C4-2B (cell line): Measurements from ENCODE around the gene ACOT7.

ENCODE experiments used
- H3K27ac ChIP-seq: fragments of 450-650 bp; 2 replicates; pipeline ENCODE4 v1.5.1; 2017
- ZFX ChIP-seq: fragments of 450-650 bp; IDR thresholded peaks from 2 replicates; pipeline ENCODE4 v1.6.1; 2017
- TF ChIP-seq, protein P1 (sequence below): fragments of 450-650 bp; conservative IDR thresholded peaks from 2 replicates; pipeline ENCODE4 v1.5.1; 2017; ENCODE audit warnings: mild to moderate bottlenecking

Gene ACOT7

DNA sequence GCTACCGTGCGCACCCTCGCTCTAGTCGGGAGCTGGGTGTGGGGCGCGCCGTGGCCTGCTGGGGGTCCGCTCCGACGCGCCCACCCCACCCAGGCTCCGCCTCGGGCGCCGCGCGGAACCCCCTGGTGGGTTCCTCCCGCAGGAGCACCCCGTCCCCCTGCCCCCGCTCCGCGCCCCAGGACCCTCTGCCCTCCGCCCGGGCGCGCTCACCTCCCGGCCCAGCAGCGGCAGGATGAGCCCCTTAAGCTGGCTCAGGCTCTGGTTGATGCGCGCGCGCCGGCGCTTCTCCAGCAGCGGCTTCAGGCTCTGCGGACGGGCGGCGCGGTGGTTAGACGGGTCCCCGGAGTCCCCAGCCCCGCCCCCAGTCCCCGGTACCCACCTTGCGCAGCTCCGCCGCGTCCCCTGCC is 25.8 kb upstream of the ACOT7 start:
- TF ChIP-seq ZFX, result no peak
- TF ChIP-seq, protein P1, sequence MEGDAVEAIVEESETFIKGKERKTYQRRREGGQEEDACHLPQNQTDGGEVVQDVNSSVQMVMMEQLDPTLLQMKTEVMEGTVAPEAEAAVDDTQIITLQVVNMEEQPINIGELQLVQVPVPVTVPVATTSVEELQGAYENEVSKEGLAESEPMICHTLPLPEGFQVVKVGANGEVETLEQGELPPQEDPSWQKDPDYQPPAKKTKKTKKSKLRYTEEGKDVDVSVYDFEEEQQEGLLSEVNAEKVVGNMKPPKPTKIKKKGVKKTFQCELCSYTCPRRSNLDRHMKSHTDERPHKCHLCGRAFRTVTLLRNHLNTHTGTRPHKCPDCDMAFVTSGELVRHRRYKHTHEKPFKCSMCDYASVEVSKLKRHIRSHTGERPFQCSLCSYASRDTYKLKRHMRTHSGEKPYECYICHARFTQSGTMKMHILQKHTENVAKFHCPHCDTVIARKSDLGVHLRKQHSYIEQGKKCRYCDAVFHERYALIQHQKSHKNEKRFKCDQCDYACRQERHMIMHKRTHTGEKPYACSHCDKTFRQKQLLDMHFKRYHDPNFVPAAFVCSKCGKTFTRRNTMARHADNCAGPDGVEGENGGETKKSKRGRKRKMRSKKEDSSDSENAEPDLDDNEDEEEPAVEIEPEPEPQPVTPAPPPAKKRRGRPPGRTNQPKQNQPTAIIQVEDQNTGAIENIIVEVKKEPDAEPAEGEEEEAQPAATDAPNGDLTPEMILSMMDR, result no peak
- peak overlapping the region; percentile 25 for H3K27ac ChIP-seq

DNA sequence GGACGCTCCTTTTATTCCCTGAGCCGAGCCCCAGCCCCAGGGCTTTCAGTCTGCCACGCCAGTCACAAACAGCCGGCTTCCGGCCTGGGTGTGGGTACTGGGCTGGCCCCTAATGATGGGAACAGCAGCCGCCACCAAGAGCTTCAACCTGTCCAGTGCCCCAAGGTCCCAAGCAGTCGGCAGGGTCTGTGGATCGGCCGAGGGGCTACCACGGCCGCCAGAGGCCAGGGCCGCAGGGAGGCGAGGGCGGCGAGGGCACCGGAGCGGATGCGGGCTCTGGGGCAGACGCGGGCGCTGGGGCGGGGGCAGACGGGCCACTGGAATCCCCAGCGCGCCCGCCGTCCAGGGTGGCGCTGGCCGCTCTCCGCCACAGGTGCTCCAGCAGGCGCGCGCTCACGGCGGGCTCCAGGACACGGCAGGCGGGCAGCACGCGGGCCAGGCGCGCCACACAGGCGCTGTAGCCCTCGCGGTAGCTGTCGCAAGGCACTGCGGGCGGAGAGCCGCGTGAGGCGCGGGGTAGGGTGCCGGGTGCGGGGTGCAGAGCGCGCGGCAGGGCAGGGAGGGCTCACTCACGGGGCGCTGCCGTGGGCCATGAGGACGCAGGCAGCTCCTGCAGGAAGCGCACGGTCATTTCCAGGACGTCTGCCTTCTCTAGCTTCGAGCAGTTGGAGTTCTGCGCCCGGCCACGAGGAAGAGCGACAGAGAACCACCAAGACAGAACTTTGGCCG is 25.3 kb upstream of the ACOT7 start:
- no peak overlapping the region; the same call in 1 of the 2 replicates for H3K27ac ChIP-seq
- TF ChIP-seq, protein P1, result no peak
- TF ChIP-seq ZFX, result no peak

DNA sequence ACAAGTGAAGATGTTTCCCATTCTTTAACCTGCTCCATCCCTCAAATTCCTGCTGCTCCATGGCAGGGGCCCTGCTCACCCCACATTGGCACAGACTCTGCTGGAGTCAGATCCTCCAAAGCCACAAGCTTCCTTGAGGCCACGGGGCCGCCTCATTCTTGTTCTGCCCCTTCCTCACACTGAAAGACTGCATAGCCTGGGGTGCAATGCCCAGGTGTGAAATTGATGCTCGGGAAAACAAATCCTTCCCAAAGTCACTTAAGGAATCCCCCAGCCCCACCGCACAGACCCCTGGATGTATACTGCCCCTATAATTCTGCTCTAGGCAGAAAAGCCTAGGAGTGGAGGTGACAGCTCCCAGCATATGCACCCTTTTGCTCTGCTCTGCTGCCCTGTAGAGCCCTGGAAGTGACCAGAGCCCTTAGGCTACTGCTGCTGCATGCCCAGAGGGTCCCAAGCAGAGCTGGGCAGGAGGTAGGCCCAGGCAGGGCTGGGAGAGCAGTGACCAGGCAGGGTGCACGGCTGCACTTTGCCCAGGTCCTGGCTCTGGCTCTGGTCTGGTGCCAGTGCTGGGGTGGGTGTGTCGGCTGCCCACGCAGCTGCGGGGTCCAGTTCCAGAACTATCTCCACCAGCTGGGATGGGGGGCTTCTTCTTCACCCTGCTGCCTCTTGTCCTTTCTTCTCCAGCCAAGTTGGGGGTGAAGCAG is 24.5 kb upstream of the ACOT7 start:
- no peak overlapping the region for H3K27ac ChIP-seq
- TF ChIP-seq ZFX, result no peak
- TF ChIP-seq, protein P1, result no peak

DNA sequence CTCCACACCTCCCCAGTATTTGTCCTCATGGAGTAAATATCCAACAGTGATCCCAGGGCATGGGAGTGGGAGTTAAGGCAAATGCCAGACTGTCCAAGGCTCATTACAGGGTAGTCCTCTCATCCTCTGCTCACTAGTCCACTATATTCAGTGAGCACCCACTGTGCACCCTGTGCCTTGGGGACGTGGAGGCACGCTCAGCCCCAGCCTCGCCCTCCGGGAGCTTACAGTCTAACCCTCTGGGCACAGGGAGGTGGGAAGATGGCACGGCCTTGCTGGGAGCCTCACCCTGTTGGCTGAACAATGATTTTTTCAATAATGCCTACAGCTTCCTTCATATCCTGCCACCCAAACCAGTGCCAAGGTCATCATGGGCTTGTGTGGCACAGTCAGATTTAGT is 23.3 kb upstream of the ACOT7 start:
- TF ChIP-seq, protein P1, result no peak
- TF ChIP-seq ZFX, result no peak
- no peak overlapping the region for H3K27ac ChIP-seq

DNA sequence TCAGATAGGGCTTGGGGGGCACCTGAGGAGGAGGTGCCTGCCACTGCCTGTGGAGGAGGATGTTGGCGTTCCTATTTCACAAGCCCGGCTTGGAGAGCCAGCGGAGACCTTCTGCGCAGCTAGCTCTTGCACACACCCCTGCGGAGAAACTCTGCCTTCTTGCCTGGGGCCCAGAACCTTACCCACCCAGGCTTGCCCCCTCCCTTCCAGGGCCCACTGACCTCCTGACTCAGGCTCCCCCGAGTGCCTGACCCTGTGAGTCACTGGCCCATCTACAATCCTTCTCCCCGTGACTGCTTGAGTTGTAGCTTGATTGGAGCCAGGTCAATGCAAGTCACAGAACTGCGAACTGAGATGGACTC is 22.7 kb upstream of the ACOT7 start:
- H3K27ac ChIP-seq, result no peak overlapping the region
- no peak for TF ChIP-seq ZFX
- TF ChIP-seq, protein P1, result no peak

DNA sequence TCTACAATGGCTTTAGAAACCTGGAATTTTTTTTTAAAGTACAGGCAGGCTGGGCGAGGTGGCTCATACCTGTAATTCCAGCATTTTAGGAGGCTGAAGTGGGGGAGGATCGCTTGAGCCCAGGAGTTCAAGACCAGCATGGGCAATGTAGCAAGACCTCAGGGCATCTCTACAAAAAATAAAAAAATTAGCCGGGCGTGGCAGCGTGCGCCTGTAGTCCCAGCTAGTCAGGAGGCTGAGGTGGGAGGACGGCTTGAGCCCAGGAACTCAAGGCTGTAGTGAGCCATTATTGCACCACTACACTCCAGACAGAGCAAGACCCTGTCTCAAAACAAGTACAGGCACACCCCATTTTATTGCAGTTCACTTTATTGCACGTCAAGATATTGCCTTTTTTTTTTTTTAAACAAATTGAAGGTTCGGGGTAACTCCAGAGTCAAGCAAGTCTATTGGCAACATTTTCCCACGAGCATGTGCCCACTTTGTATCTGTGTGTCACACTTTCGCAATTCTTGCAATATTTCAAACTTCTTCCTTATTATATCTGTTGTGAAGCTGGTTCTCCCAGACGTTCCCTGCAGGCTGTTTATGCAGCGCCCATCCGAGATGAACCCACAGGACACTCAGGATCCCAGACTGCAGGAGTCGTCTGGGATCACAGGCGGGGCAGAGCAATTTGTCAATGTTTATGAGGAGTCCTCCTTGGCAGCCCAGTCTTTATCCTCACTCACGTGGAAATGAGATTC is 21.5 kb upstream of the ACOT7 start:
- TF ChIP-seq, protein P1, result no peak
- TF ChIP-seq ZFX, result no peak

DNA sequence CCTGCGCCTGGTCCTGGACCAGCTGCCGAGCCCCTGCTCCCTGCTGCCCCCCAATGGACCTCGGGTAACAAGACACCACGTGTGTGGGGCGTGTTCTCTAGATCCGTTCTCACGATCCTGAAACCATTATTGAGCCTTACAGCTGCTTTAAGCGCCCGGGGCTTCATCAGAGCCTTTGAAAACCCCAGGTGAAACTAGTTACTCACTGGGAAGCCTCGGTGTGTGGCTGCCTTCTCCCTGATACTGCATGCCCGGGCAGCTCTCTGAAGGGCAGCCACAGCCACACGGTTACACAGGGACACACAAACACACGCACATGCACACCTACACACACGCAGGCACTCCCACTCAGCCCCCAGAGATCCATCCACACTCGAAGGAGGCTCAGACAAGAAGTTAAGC is 20.9 kb upstream of the ACOT7 start:
- TF ChIP-seq, protein P1, result peak; percentile 58
- no peak for TF ChIP-seq ZFX
- peak overlapping the region; percentile 71 for H3K27ac ChIP-seq

More for the DNA sequence above, 21.5 kb upstream of the ACOT7 start:
- peak overlapping the region; percentile 71; the same call in 1 of the 2 replicates for H3K27ac ChIP-seq
